Erythroblast (primary cell): ENCODE results near the gene ZBTB7C.

Source experiments
- GATA1 ChIP-seq: IDR thresholded peaks from 2 replicates; pipeline ENCODE4 v1.6.1; 2011; ENCODE audit warnings: low read depth, mild to moderate bottlenecking, control low read depth, low read length, moderate library complexity
- POLR2A ChIP-seq: IDR thresholded peaks from 2 replicates; pipeline ENCODE4 v1.6.1; 2011; ENCODE audit warnings: mild to moderate bottlenecking, low read length

DNA sequence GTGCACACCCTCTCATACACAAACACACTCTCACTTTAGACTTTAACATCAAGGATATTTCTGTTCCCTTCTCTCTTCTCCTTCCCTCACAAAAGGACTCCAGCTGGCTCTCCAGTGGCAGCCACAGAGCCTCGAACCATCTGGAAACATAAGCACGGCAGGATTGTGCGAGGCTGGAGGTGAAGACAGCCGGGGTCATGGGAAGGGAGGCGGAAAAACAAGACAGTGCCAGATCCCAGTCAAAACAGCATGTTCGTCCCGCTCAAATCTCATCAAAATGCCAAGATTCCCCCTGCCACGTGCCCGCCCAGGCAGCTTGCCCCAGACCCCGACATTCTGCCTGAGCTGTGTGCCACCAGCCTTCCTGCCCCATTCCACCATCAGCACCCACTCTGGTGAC is 180.3 kb downstream of the ZBTB7C start:
- TF ChIP-seq GATA1 (no peak), POLR2A (no peak)
